T-helper 17 cell (primary cell): ENCODE results near the gene TSFM. TPM values are rescaled to one million over a fixed set of nuclear protein-coding genes. Genes with fewer than 3 reads are reported as not detected.

Experiments used
- ATAC-seq: fragments of 150-1000 bp; cut with Tn5 transposase; 2 replicates; pipeline ENCODE4 v1.10.0; 2021; ENCODE audit warnings: mild to moderate bottlenecking, moderate library complexity
- DNase-seq, 3 donors: peaks; one replicate each; pipeline versions ENCODE4 v3.0.0 to v3.0.0-alpha.2; 2020 to 2021
- H3K9me3 ChIP-seq: one replicate; pipeline ENCODE4 v1.7.0; 2013; ENCODE audit warnings: low read length, mild to moderate bottlenecking; ENCODE audit not compliant: control insufficient read depth, poor library complexity, severe bottlenecking
- H3K27ac Mint-ChIP-seq: one replicate; pipeline ENCODE4 v1.8.0; 2022; ENCODE audit warnings: mild to moderate bottlenecking, moderate library complexity, mixed read lengths
- H3K27me3 Mint-ChIP-seq: one replicate; pipeline ENCODE4 v1.8.0; 2022; ENCODE audit warnings: mixed read lengths
- H3K36me3 Mint-ChIP-seq: one replicate; pipeline ENCODE4 v1.8.0; 2022; ENCODE audit warnings: low read depth, mixed read lengths
- H3K4me1 Mint-ChIP-seq: one replicate; pipeline ENCODE4 v1.8.0; 2022; ENCODE audit warnings: mild to moderate bottlenecking, mixed read lengths
- H3K4me3 Mint-ChIP-seq: one replicate; pipeline ENCODE4 v1.8.0; 2022; ENCODE audit warnings: mild to moderate bottlenecking, moderate library complexity, mixed read lengths
- total RNA-seq, 4 donors: library from RNA in 2 of 4; stranded (reverse) in 2 of 4; gene quantifications; one replicate each; pipeline ENCODE4 v1.2.3 and lab custom pipeline; 2022 to 2026

Gene TSFM
- total RNA-seq, 2 donors from 2014 or later = 12.5 to 17.9 TPM

- ATAC-seq (no peak), DNase-seq (no peak)
- H3K9me3 ChIP-seq = no peaks in the 10 kb centered on the region
- H3K36me3 Mint-ChIP-seq = peaks cover 7% of the 10 kb centered on the region
- no peaks in the 10 kb centered on the region for H3K27me3 Mint-ChIP-seq
- H3K4me1 Mint-ChIP-seq = peaks cover 56% of the 10 kb centered on the region
- peak overlapping the region; percentile 99 for H3K27ac Mint-ChIP-seq
- H3K4me3 Mint-ChIP-seq = peak overlapping the region; percentile 99
Observed at GRCh38 chr12:57781801-57782200, 786 bp upstream of the TSFM start.

DNA sequence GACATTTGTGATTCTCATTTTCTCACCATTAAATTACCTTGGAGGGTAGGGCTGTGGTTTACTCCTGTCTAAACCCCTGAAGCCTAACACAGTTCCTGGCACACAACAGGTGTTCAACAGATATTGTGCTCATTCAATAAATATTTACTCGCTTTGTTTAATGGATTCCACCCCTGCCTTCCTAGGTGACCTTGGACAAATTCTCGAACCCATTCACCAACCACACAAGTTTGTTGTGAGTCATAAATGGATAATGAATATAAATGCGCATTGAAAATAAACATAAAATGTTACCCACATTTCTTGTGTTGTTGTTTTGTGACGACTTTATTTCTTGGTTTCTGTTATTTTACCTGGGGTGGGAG is 362 bp upstream of the TSFM start:
- H3K27ac Mint-ChIP-seq = peak overlapping the region; percentile 99
- no peak for DNase-seq
- H3K4me1 Mint-ChIP-seq = peaks cover 52% of the 10 kb centered on the region
- H3K9me3 ChIP-seq = no peaks in the 10 kb centered on the region
- H3K27me3 Mint-ChIP-seq = no peaks in the 10 kb centered on the region
- no peak for ATAC-seq
- H3K4me3 Mint-ChIP-seq = peak overlapping the region; percentile 99
- peaks cover 7% of the 10 kb centered on the region for H3K36me3 Mint-ChIP-seq

GRCh38 chr12:57783466-57783801 is 847 bp downstream of the TSFM start:
- Mint-ChIP-seq H3K4me1 (peaks cover 48% of the 10 kb centered on the region), H3K4me3 (peak overlapping the region; percentile 99), H3K27ac (peak overlapping the region; percentile 99), H3K27me3 (no peaks in the 10 kb centered on the region), H3K36me3 (peaks cover 7% of the 10 kb centered on the region)
- ATAC-seq (no peak), DNase-seq (no peak)
- no peaks in the 10 kb centered on the region for H3K9me3 ChIP-seq

DNA sequence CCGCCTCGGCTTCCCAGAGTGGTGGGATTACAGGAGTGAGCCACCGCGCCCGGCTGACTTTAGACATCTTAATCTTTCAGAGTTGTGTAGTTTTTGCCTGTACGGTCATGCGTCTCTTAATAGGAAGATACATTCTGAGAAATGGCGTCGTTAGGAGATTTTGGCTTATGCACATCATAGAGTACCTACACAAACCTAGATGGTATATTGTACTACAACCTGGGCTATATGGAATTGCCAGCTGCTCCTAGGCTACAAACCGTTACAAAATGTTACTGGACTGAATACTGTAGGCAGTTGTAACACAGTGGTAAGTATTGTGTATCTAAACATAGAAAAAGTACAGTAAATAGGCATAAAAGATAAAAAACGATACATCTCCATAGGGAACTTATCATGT is 1.3 kb downstream of the TSFM start:
- Mint-ChIP-seq H3K27ac (peak overlapping the region; percentile 99), H3K4me1 (peaks cover 45% of the 10 kb centered on the region), H3K27me3 (no peaks in the 10 kb centered on the region), H3K36me3 (peaks cover 7% of the 10 kb centered on the region), H3K4me3 (peak overlapping the region; percentile 65)
- H3K9me3 ChIP-seq = no peaks in the 10 kb centered on the region
- DNase-seq (no peak), ATAC-seq (no peak)

DNA sequence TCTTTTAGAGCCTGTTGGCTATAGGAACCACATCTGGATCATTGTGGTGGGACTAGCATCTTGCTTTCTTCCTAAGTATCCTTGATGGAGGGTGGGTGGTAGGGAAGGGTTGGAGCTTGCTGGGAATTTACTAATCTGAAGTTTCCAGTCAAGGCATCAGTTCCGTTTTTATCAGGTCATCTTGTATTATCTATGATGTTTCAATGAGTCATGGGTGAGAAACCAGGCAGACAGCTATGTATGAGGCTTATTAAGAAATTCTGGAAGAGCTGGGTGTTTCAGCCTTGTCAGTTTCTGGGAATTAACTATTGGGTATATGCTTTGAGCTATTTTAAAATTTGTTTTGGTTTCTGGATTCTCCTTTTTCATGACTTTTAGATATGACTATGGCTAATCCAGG is 11.3 kb downstream of the TSFM start:
- Mint-ChIP-seq H3K27me3 (no peaks in the 10 kb centered on the region), H3K36me3 (peaks cover 10% of the 10 kb centered on the region), H3K4me1 (peaks cover 9% of the 10 kb centered on the region), H3K27ac (no peak overlapping the region), H3K4me3 (no peak overlapping the region)
- H3K9me3 ChIP-seq = no peaks in the 10 kb centered on the region
- DNase-seq = no peak
- ATAC-seq = no peak

DNA sequence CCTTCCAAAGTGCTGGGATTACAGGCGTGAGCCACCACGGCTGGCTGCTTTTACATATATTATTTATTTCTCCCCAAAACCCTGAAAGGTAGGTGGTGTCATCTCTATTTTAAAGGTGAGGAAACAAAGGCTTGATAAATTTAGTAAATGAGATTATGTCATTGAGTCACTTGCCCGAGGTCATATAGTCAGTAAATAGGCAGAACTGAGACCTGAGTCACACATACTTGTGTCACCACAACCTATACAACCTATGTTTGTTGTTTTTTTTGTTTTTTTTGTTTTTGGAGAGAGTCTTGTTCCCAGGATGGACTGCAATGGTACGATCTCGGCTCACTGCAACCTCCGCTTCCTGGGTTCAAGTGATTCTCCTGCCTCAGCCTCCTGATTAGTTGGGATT is 12.8 kb downstream of the TSFM start:
- Mint-ChIP-seq H3K27me3 (no peaks in the 10 kb centered on the region), H3K36me3 (peaks cover 15% of the 10 kb centered on the region), H3K4me1 (peaks cover 11% of the 10 kb centered on the region), H3K27ac (no peak overlapping the region), H3K4me3 (no peak overlapping the region)
- H3K9me3 ChIP-seq = no peaks in the 10 kb centered on the region
- DNase-seq = no peak
- no peak for ATAC-seq

- no peak for ATAC-seq
- no peak overlapping the region for H3K4me3 Mint-ChIP-seq
- H3K36me3 Mint-ChIP-seq = peaks cover 15% of the 10 kb centered on the region
- H3K27ac Mint-ChIP-seq = no peak overlapping the region
- DNase-seq = no peak
- peaks cover 12% of the 10 kb centered on the region for H3K4me1 Mint-ChIP-seq
- H3K27me3 Mint-ChIP-seq = no peaks in the 10 kb centered on the region
- H3K9me3 ChIP-seq = no peaks in the 10 kb centered on the region
Observed at GRCh38 chr12:57796996-57797395, 14.4 kb downstream of the TSFM start.

GRCh38 chr12:57797933-57798332 is 15.3 kb downstream of the TSFM start:
- Mint-ChIP-seq H3K27me3 (no peaks in the 10 kb centered on the region), H3K4me3 (no peak overlapping the region), H3K4me1 (peaks cover 14% of the 10 kb centered on the region), H3K27ac (no peak overlapping the region), H3K36me3 (peaks cover 16% of the 10 kb centered on the region)
- DNase-seq (no peak), ATAC-seq (no peak)
- H3K9me3 ChIP-seq = no peaks in the 10 kb centered on the region

- no peaks in the 10 kb centered on the region for H3K9me3 ChIP-seq
- Mint-ChIP-seq H3K27ac (no peak overlapping the region), H3K4me1 (peaks cover 13% of the 10 kb centered on the region), H3K27me3 (no peaks in the 10 kb centered on the region), H3K36me3 (peaks cover 16% of the 10 kb centered on the region), H3K4me3 (no peak overlapping the region)
- ATAC-seq (no peak), DNase-seq (no peak)
Observed at GRCh38 chr12:57800965-57801364, 18.4 kb downstream of the TSFM start.

DNA sequence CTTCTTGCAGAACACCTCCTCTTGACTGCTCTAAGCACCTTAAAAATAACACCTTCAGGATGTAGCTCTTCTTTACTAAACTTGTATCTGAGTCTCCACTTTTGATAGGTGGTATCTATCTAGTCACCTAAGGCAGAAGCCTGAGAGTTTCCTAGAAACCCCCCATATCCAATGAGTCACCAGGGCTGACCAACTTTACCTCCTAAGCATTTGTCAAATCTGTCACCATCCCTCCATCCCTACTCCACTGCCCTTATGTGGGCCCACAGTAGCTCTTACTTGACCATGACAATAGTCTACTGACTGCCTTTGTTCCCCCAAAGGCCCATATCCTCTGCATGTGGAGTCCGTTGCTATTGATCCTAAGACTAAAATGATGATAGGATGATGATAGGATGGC is 20.0 kb downstream of the TSFM start:
- no peak for DNase-seq
- Mint-ChIP-seq H3K4me1 (peaks cover 10% of the 10 kb centered on the region), H3K36me3 (peaks cover 12% of the 10 kb centered on the region), H3K4me3 (no peak overlapping the region), H3K27ac (no peak overlapping the region), H3K27me3 (no peaks in the 10 kb centered on the region)
- no peaks in the 10 kb centered on the region for H3K9me3 ChIP-seq
- no peak for ATAC-seq

DNA sequence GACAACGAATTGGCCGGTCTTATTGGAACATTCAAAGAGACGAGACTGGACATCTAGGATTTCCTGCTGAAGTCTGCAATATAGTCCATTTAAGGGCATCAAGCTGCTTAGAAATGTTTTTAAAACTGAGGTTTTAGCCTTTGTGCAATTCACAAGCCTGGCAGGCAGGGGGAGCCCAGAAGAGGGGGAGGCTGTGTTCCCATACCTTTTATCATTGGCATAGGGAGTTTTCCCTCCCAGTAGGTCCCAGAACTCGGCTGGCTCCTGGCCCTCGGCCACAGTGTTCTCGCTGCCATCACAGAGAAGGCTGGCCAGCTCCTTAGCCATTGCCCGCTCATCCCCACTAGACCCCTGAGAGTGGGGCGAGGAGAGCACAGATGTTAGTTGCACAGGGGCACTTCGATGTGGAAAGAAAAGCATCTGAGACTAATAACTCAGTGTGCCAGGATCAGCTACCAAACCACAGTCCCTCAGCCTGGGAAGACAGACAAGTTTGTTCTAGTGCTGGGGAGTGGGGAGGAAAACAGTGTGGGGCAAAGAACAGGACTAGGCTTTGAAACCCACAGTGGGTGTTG is 20.8 kb downstream of the TSFM start:
- peak; percentile 53 for ATAC-seq
- H3K27ac Mint-ChIP-seq = no peak overlapping the region

DNA sequence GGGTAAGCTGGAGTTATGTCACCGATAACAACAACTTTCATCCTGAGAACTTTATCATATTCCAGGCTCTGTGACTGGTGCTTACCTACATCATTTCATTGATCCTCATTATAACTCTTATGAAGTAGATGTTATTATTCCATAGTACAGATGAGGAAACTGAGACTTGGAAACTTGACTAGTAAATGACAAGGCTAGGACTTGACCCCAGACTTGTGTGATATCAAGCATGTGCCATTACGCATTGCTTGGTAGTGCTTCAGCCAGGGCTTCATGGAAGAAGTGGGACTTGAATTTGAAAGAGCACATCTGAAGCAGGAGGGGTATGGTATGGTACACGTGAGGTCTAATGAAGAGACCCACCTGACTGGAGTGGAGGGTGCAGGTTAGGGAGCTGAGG is 24.1 kb downstream of the TSFM start:
- peaks cover 4% of the 10 kb centered on the region for H3K4me1 Mint-ChIP-seq
- DNase-seq (no peak), ATAC-seq (no peak)
- H3K4me3 Mint-ChIP-seq = no peak overlapping the region
- no peak overlapping the region for H3K27ac Mint-ChIP-seq
- H3K27me3 Mint-ChIP-seq = no peaks in the 10 kb centered on the region
- no peaks in the 10 kb centered on the region for H3K9me3 ChIP-seq
- peaks cover 3% of the 10 kb centered on the region for H3K36me3 Mint-ChIP-seq

More for the DNA sequence above, 20.8 kb downstream of the TSFM start:
- H3K9me3 ChIP-seq = no peaks in the 10 kb centered on the region
- DNase-seq = peak in 1 of 3 donors; percentile 20
- Mint-ChIP-seq H3K4me3 (no peak overlapping the region), H3K36me3 (peaks cover 10% of the 10 kb centered on the region), H3K4me1 (peaks cover 10% of the 10 kb centered on the region), H3K27me3 (no peaks in the 10 kb centered on the region)

DNA sequence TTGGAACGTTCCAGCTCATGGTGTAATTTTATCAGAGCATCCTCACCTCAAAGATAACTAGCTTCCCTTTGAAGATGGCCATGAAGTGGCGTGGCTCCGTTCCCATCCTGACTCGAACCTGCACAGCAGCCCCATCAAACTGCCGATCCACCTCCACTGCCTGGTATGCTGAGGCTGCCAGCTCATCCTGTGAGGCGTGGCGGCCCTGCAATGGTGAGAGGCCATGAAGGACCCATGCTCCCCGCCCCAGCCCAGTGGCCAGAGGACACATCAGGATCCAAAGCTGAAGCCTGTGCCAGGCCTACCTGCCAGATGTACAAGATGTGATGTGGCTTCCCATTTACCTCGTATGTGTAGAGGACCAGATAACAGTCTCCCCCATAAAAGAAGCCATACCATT is 24.7 kb downstream of the TSFM start:
- Mint-ChIP-seq H3K27ac (no peak overlapping the region), H3K4me3 (no peak overlapping the region), H3K36me3 (peaks cover 6% of the 10 kb centered on the region), H3K27me3 (no peaks in the 10 kb centered on the region), H3K4me1 (peaks cover 4% of the 10 kb centered on the region)
- ATAC-seq (no peak), DNase-seq (no peak)
- no peaks in the 10 kb centered on the region for H3K9me3 ChIP-seq

- no peak for DNase-seq
- ATAC-seq = no peak
- Mint-ChIP-seq H3K27me3 (no peaks in the 10 kb centered on the region), H3K4me1 (peaks cover 6% of the 10 kb centered on the region), H3K4me3 (no peak overlapping the region), H3K27ac (no peak overlapping the region), H3K36me3 (peaks cover 2% of the 10 kb centered on the region)
- no peaks in the 10 kb centered on the region for H3K9me3 ChIP-seq
Observed at GRCh38 chr12:57808351-57808750, 25.8 kb downstream of the TSFM start.
